ENCODE results near the gene DTX4.

The DTX4 gene

DNA sequence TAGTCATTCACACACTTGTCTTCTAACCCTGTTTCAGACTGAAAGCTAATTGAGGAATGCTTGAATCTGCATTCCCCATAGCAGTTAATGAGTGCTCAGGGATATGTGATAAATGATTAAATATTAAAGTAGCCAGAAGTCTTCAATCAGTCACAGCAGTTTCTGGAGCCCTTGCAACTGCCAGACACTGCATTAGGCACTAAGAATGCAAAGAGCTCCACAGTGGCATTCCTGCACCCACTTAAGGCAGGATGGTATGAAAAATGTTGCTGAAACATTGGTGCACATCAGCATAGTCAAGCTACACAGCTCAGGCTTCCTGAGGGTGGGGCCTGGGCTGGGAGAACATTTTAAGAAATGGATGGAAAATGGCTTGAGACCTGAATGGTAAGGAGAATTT is 6.5 kb downstream of the DTX4 start:
- TF ChIP-seq MYC (IDR thresholded peaks at IDR 0.05; ENCODE audit: low read depth, low read length) = no peak
- no peak for TF ChIP-seq POLR2A (IDR thresholded peaks at IDR 0.05; ENCODE audit: extremely low read depth, insufficient read length)
- TF ChIP-seq, protein P1, sequence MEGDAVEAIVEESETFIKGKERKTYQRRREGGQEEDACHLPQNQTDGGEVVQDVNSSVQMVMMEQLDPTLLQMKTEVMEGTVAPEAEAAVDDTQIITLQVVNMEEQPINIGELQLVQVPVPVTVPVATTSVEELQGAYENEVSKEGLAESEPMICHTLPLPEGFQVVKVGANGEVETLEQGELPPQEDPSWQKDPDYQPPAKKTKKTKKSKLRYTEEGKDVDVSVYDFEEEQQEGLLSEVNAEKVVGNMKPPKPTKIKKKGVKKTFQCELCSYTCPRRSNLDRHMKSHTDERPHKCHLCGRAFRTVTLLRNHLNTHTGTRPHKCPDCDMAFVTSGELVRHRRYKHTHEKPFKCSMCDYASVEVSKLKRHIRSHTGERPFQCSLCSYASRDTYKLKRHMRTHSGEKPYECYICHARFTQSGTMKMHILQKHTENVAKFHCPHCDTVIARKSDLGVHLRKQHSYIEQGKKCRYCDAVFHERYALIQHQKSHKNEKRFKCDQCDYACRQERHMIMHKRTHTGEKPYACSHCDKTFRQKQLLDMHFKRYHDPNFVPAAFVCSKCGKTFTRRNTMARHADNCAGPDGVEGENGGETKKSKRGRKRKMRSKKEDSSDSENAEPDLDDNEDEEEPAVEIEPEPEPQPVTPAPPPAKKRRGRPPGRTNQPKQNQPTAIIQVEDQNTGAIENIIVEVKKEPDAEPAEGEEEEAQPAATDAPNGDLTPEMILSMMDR (IDR thresholded peaks at IDR 0.05; ENCODE audit: low read depth, low read length) = no peak
- TF ChIP-seq, protein P2, sequence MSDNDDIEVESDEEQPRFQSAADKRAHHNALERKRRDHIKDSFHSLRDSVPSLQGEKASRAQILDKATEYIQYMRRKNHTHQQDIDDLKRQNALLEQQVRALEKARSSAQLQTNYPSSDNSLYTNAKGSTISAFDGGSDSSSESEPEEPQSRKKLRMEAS (IDR thresholded peaks at IDR 0.05; ENCODE audit: low read depth, low read length) = no peak
- H3K4me3 ChIP-seq (ENCODE audit: low read depth, low read length) = no peak overlapping the region
- DNase-seq (ENCODE audit: low read depth) = no peak

DNA sequence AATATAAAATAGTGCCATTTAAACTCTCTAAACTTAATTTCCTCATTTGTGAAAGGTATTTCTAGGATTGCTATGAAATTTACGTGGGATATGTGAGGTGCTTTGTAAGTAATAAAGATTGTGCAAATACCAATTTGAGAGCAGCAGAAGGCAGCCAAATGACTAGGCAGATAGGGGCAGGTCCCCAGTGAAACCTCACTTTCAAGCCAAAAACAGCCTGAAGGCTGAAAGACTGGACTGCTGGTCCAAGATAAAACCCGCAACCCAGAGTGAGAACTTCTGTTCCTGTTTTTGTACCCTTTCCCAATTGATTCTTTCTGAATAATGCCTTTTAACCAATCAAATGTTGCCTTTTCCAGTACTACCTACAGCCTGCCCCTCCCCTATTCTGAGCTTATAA is 7.2 kb downstream of the DTX4 start:
- no peak for DNase-seq (ENCODE audit: low read depth)

DNA sequence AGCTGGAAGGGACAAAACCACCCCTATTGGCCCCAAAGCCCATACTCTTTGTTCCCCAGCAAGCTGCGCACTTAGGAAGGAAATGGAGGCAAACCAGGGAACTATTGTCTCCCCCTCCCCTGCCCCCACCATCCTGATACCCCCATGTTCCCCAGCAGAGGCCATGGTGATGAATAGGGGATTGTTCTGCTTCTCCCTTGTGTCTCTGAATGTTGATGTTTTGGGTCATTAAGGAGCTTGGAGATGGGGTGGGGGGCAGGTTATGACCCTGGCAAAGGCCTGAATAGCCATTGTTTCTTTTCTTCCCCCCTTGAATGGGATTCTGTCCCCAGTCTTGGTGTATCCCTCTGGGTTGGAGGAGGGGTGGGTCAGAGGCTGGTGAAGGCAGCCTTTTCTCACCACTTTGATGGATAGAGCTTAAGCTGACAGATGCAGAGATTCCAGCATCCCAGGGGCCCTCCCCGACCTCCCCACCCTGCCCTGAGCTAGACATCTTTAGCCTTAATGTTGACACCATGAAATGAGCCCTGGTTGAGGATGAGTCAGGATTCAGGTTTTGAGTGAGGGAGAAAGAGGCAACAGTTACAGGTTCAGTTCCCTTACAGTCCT is 8.3 kb downstream of the DTX4 start:
- TF ChIP-seq POLR2A (IDR thresholded peaks at IDR 0.05; ENCODE audit: extremely low read depth, insufficient read length) (no peak), MYC (IDR thresholded peaks at IDR 0.05; ENCODE audit: low read depth, low read length) (no peak)
- TF ChIP-seq, protein P2 (IDR thresholded peaks at IDR 0.05; ENCODE audit: low read depth, low read length) = no peak
- TF ChIP-seq, protein P1 (IDR thresholded peaks at IDR 0.05; ENCODE audit: low read depth, low read length) = no peak
- no peak for DNase-seq (ENCODE audit: low read depth)
- H3K4me3 ChIP-seq (ENCODE audit: low read depth, low read length) = no peak overlapping the region

More for the DNA sequence above, 7.2 kb downstream of the DTX4 start:
- TF ChIP-seq MYC (IDR thresholded peaks at IDR 0.05; ENCODE audit: low read depth, low read length) (no peak), POLR2A (IDR thresholded peaks at IDR 0.05; ENCODE audit: extremely low read depth, insufficient read length) (no peak)
- TF ChIP-seq, protein P2 (IDR thresholded peaks at IDR 0.05; ENCODE audit: low read depth, low read length) = no peak
- TF ChIP-seq, protein P1 (IDR thresholded peaks at IDR 0.05; ENCODE audit: low read depth, low read length) = no peak
- H3K4me3 ChIP-seq (ENCODE audit: low read depth, low read length) = no peak overlapping the region

DNA sequence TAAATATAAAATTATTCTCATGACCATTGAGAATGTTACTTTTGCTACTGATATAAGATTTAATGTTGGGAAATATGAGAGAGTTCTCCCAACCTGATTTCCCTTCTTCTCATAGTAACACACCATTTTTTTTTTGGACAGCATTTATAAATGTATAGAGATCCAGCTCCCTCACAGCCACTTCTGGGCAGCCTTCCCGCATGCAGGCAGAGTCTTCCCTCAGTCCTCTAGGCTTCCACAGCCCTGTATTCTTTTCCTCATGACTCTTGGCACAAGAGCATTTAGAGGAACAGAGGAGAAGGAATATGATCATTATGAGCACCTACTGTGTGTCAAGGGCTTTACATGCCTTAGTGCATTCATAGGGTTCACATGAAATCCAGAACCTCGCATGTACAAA is 9.0 kb downstream of the DTX4 start:
- DNase-seq (ENCODE audit: low read depth) = no peak
- H3K4me3 ChIP-seq (ENCODE audit: low read depth, low read length) = no peak overlapping the region
- TF ChIP-seq, protein P1 (IDR thresholded peaks at IDR 0.05; ENCODE audit: low read depth, low read length) = no peak
- TF ChIP-seq, protein P2 (IDR thresholded peaks at IDR 0.05; ENCODE audit: low read depth, low read length) = no peak
- TF ChIP-seq POLR2A (IDR thresholded peaks at IDR 0.05; ENCODE audit: extremely low read depth, insufficient read length) (no peak), MYC (IDR thresholded peaks at IDR 0.05; ENCODE audit: low read depth, low read length) (no peak)

DNA sequence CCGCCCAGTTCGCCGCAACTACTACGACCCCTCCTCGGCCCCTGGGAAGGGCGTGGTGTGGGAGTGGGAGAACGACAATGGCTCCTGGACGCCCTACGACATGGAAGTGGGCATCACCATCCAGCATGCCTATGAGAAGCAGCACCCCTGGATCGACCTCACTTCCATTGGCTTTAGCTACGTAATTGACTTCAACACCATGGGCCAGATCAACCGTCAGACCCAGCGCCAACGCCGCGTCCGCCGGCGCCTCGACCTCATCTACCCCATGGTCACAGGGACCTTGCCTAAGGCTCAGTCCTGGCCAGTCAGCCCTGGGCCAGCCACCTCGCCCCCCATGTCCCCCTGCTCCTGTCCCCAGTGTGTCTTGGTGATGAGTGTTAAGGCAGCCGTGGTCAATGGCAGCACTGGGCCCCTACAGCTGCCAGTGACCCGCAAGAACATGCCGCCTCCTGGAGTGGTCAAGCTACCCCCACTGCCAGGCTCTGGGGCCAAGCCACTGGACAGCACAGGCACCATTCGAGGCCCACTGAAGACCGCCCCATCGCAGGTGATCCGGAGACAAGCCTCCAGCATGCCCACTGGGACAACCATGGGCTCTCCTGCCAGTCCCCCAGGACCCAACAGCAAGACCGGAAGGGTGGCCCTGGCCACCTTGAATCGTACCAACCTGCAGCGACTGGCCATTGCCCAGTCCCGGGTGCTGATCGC is 10.0 kb downstream of the DTX4 start:
- TF ChIP-seq, protein P2 (IDR thresholded peaks at IDR 0.05; ENCODE audit: low read depth, low read length) = no peak
- TF ChIP-seq POLR2A (IDR thresholded peaks at IDR 0.05; ENCODE audit: extremely low read depth, insufficient read length) (no peak), MYC (IDR thresholded peaks at IDR 0.05; ENCODE audit: low read depth, low read length) (no peak)
- TF ChIP-seq, protein P1 (IDR thresholded peaks at IDR 0.05; ENCODE audit: low read depth, low read length) = no peak
- H3K4me3 ChIP-seq (ENCODE audit: low read depth, low read length) = no peak overlapping the region
- no peak for DNase-seq (ENCODE audit: low read depth)

Measured in NB4 (cell line).